DOHH2 (cell line): ENCODE data around the gene PARL.

Source experiments
- H3F3A ChIP-seq: fragments of 200-600 bp; sonication (generic), shearing (Covaris generic); 2 replicates; pipeline ENCODE4 v1.6.0; 2016; ENCODE audit warnings: antibody characterized with exemption, mild to moderate bottlenecking; ENCODE audit not compliant: control insufficient read depth, insufficient read depth
- H3K27ac ChIP-seq: fragments of 200-600 bp; sonication (generic); 2 replicates; pipeline ENCODE4 v1.5.1; 2014; ENCODE audit warnings: low read depth, mild to moderate bottlenecking, low read length, moderate library complexity
- H3K27me3 ChIP-seq: fragments of 200-600 bp; sonication (generic); 2 replicates; pipeline ENCODE4 v1.6.1; 2014; ENCODE audit warnings: mild to moderate bottlenecking, low read length, mixed read lengths; ENCODE audit not compliant: control insufficient read depth
- H3K36me3 ChIP-seq: fragments of 200-600 bp; sonication (generic); 2 replicates; pipeline ENCODE4 v1.6.1; 2014; ENCODE audit warnings: mild to moderate bottlenecking, low read length, moderate library complexity, mixed read lengths; ENCODE audit not compliant: control insufficient read depth
- H3K4me1 ChIP-seq: fragments of 200-600 bp; sonication (generic); 2 replicates; pipeline ENCODE4 v1.6.1; 2014; ENCODE audit warnings: mild to moderate bottlenecking, low read length, mixed read lengths; ENCODE audit not compliant: control insufficient read depth
- H3K4me2 ChIP-seq: fragments of 200-600 bp; sonication (generic); 2 replicates; pipeline ENCODE4 v1.6.0; 2014; ENCODE audit warnings: mild to moderate bottlenecking, low read length, moderate library complexity
- H3K4me3 ChIP-seq: fragments of 200-600 bp; sonication (generic); 2 replicates; pipeline ENCODE4 v1.5.1; 2014; ENCODE audit warnings: mild to moderate bottlenecking, low read length, mixed read lengths
- H3K79me2 ChIP-seq: fragments of 200-600 bp; sonication (generic); 2 replicates; pipeline ENCODE4 v1.6.1; 2014; ENCODE audit warnings: mild to moderate bottlenecking, low read length, mixed read lengths; ENCODE audit not compliant: control insufficient read depth
- H3K9me2 ChIP-seq: fragments of 200-600 bp; sonication (generic); replicated peaks from 2 replicates; pipeline ENCODE4 v1.6.1; 2014; ENCODE audit warnings: mild to moderate bottlenecking, low read length, mixed read lengths; ENCODE audit not compliant: control insufficient read depth
- H3K9me3 ChIP-seq: fragments of 200-600 bp; sonication (generic); 2 replicates; pipeline ENCODE4 v1.6.1; 2014; ENCODE audit warnings: antibody characterized with exemption, low read length, mixed read lengths; ENCODE audit not compliant: control insufficient read depth, insufficient read depth
- H4K20me1 ChIP-seq: fragments of 200-600 bp; sonication (generic); 2 replicates; pipeline ENCODE4 v1.6.0; 2014; ENCODE audit warnings: low read depth, mild to moderate bottlenecking, antibody characterized with exemption, low read length, moderate library complexity; ENCODE audit not compliant: control insufficient read depth, insufficient read depth
- EZH2phosphoT487 ChIP-seq: fragments of 200-600 bp; sonication (generic); IDR thresholded peaks from 2 replicates; pipeline ENCODE4 v1.6.1; 2017; ENCODE audit warnings: borderline replicate concordance, mild to moderate bottlenecking, antibody characterized with exemption, low read length, moderate library complexity, mixed read lengths
- TF ChIP-seq, protein P1 (sequence below): fragments of 200-600 bp; sonication (generic); IDR thresholded peaks from one replicate; pipeline ENCODE4 v1.5.1; 2014; ENCODE audit warnings: antibody characterized with exemption, mild to moderate bottlenecking, low read depth, low read length; ENCODE audit not compliant: poor library complexity, severe bottlenecking

PARL gene

DNA sequence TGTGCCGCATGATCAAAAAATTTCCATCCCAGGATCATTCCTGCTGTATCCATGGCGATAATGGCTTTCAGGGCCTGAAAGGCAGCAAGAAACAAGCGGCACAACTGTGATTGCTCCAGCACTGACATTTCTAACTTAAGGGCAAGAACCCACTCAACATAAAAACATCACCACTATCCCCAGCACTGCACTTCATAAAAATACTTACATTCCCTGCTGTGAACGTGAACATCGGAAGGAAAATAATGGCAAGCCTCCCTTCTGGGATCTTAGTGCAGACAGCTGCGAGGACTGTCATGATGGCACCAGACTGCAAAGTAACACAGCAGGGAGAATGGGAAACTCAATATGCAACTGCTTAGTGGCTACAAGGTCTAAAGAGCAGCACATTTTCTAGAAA is 51.2 kb downstream of the PARL start:
- H4K20me1 ChIP-seq, result no peaks in the 10 kb centered on the region; the same call in 1 of the 2 replicates
- H3K4me3 ChIP-seq, result no peak overlapping the region
- no peaks in the 10 kb centered on the region for H3K79me2 ChIP-seq
- peaks cover 24% of the 10 kb centered on the region for H3K36me3 ChIP-seq
- TF ChIP-seq, protein P1, sequence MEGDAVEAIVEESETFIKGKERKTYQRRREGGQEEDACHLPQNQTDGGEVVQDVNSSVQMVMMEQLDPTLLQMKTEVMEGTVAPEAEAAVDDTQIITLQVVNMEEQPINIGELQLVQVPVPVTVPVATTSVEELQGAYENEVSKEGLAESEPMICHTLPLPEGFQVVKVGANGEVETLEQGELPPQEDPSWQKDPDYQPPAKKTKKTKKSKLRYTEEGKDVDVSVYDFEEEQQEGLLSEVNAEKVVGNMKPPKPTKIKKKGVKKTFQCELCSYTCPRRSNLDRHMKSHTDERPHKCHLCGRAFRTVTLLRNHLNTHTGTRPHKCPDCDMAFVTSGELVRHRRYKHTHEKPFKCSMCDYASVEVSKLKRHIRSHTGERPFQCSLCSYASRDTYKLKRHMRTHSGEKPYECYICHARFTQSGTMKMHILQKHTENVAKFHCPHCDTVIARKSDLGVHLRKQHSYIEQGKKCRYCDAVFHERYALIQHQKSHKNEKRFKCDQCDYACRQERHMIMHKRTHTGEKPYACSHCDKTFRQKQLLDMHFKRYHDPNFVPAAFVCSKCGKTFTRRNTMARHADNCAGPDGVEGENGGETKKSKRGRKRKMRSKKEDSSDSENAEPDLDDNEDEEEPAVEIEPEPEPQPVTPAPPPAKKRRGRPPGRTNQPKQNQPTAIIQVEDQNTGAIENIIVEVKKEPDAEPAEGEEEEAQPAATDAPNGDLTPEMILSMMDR, result no peak
- TF ChIP-seq EZH2phosphoT487, result no peak
- no peak overlapping the region for H3K27ac ChIP-seq
- no peaks in the 10 kb centered on the region for H3K4me1 ChIP-seq
- H3K9me2 ChIP-seq, result no peaks in the 10 kb centered on the region
- H3K9me3 ChIP-seq, result no peaks in the 10 kb centered on the region
- no peaks in the 10 kb centered on the region for H3K27me3 ChIP-seq
- H3F3A ChIP-seq, result no peaks in the 10 kb centered on the region
- no peak overlapping the region for H3K4me2 ChIP-seq

DNA sequence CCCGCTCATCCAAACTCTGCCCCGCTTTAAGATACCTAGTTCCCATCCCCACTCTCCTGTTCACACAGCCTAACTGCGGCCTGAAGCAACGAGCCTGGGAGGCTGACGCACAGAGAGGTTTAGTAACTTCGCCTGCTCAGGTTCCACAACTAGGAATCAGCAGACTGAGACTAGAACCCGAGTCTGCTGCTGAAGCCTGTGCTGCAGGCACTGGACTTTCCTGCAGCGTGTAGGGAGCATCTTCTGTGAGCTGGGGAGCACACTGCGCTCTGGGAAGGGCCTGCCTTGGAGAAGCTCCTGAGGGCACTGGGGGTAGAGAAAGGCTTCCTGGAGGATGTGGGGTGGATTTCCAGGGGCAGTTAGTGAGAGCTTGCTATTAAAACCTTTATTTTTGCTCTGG is 54.5 kb downstream of the PARL start:
- peaks cover 17% of the 10 kb centered on the region for H3K36me3 ChIP-seq
- no peak overlapping the region for H3K27ac ChIP-seq

GRCh38 chr3:183829466-183829865 is 55.2 kb downstream of the PARL start:
- Histone ChIP-seq H3K9me2 (no peaks in the 10 kb centered on the region), H3K79me2 (no peaks in the 10 kb centered on the region), H3K4me1 (peaks cover 4% of the 10 kb centered on the region), H4K20me1 (no peaks in the 10 kb centered on the region; the same call in 1 of the 2 replicates), H3K27me3 (peaks cover 1% of the 10 kb centered on the region; the same call in 1 of the 2 replicates), H3K36me3 (peaks cover 17% of the 10 kb centered on the region), H3K9me3 (no peaks in the 10 kb centered on the region), H3K27ac (no peak overlapping the region), H3K4me3 (no peak overlapping the region), H3F3A (peaks cover 9% of the 10 kb centered on the region; the same call in 1 of the 2 replicates), H3K4me2 (no peak overlapping the region)
- no peak for TF ChIP-seq EZH2phosphoT487
- TF ChIP-seq, protein P1, result no peak

More for the DNA sequence above, 54.5 kb downstream of the PARL start:
- TF ChIP-seq, protein P1, result no peak
- TF ChIP-seq EZH2phosphoT487, result no peak
- Histone ChIP-seq H3K4me3 (no peak overlapping the region), H3K9me3 (no peaks in the 10 kb centered on the region), H3F3A (peaks cover 9% of the 10 kb centered on the region; the same call in 1 of the 2 replicates), H3K27me3 (no peaks in the 10 kb centered on the region), H3K4me2 (no peak overlapping the region), H4K20me1 (no peaks in the 10 kb centered on the region; the same call in 1 of the 2 replicates), H3K4me1 (no peaks in the 10 kb centered on the region), H3K9me2 (no peaks in the 10 kb centered on the region), H3K79me2 (no peaks in the 10 kb centered on the region)
